ENCODE results near the gene RAD51AP2.

Gene RAD51AP2

DNA sequence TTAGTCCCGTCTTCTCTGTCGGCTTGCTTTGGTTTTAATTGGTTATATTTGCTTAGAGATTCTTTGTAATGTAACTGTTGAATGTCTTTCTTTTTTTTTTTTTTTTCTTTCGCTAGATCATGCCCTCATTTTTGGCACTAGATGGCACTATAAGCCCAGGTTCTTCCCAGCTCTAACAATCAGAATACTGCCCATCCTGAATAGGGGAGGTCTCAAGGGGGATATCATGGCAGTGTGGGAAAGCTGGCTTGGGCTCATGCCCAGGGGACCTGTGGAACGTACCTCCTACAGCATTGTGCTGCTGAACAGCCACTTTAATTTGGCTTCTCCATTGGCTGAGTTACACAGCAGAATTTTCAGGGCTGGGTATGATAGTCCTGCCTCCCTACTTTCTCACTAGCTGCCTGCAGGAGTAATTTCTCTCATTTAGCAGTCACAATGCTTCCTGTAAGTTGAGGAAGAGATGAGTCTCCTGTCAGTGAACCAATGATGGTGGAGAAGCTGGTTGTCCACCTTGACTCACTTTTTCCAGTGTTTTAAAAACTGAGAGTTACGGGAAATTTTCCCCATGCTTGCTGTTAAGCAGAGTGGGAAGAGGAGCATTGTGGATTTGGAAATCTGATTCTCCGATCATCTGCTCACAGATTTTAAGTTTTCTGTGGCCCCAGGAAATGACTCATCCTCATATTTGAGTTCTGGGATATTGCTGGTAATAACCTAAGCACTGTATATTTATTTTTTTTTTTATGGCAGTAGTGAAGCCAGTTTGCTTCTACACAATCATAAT is 47.2 kb downstream of the RAD51AP2 start:
- peak; percentile 2 to 11 for DNase-seq
- TF ChIP-seq POLR2A (IDR thresholded peaks at IDR 0.05; ENCODE audit: low read length) = no peak
- TF ChIP-seq GATA1 (IDR thresholded peaks at IDR 0.05; ENCODE audit: low read depth, low read length) = no peak

GRCh38 chr2:17461087-17461475 is 57.2 kb downstream of the RAD51AP2 start:
- TF ChIP-seq GATA1 (IDR thresholded peaks at IDR 0.05; ENCODE audit: low read depth, low read length) (no peak), POLR2A (IDR thresholded peaks at IDR 0.05; ENCODE audit: low read length) (no peak)
- DNase-seq = no peak

Data from erythroblast (primary cell).